GM18858 (cell line): ENCODE data around the gene ATG7.

Experiments
- ATAC-seq: cut with Tn5 transposase; IDR thresholded peaks from one replicate; pipeline ENCODE4 v1.9.1; 2021; ENCODE audit not compliant: unreplicated experiment

ATG7 gene

DNA sequence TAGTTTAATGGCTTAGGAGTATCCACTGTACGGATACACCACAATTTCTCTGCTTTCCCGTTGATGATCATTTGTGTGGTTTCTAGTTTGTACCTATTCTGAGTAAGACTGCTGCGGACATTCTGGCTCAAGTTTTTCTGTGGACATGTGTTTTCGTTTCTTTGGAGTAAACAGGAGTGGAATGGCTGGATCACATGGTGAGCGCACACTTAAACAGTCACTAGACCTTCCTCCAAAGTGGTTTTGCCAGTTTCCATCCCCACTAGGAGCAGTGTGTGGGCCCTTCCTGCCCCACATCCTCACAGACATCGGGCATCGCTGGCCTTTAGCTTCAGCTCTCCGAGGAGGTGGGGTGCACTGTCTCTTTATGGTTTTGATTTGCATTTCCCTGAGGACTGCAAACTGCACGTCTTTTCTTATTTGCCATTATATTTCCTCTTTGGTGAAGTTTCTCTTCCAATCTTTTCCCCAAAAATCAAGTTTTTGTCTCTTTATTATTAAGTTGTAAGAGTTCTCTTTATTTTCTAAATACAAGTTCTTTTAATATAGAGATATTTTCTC, 277.5 kb downstream of the ATG7 start:
- ATAC-seq: no peak

DNA sequence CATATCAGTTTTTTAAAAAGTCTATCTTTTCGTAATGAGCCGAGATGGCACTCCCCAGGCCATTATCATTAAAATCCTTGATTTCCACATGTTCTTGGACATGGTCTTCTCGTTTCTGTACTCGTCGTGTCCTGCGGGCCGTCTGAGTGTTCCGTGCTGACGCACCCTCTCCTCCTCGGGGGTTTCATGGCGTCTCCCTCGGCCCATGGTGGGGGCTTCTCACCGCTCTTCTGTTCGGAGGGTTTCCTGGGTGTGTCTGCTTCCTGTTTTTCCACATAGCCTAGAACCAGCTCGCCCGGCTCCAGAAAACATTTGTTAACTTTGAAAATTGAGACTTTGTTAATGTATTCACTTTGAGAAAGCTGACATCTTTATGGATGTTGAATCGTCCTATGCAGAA, 278.8 kb downstream of the ATG7 start:
- ATAC-seq: no peak

DNA sequence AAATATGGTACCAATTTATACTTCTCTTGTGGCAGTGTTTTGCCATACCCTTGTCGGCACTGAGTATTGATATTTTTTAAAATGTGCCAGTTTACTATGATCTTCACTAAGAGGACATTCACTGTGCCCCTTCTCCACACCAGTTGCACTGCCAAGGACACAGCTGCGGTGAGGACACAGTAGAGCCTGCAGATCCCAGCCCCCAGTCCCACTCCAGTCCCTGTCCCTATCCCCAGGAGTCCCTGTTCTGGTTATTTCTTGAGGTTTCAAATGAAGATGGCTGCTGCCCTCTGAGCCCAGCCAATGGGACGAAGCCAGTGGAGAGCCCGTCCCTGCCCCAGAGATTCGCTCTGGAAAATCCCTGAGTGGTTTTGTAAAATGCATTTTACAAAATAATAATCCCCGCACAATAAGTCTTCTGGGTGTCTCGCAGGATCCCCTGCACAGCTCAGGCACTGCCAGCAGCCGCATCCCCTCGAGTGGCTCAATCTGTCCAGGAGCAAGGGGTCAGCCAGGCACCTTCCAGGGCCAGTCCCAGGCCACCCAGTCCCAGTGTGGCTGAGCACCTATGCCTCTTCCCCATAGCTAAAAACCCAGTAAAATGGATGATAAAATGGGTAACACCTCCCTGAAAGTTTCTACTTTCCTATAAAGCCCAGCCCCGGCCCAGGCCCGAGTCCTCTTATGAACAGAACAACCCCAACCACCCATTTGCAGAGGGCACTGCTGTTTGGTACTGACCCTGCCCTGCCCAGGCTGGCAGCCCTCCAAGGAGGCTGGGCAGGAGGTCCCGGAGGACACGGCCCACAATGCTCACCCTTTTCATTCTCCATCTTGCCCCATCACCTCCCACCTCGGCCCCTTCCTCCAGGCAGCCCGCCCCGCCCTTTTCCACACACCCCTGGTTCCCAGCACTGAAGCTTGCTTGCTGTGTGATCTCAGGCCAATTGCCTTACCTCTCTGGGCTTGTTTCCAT, 280.4 kb downstream of the ATG7 start:
- no peak for ATAC-seq

DNA sequence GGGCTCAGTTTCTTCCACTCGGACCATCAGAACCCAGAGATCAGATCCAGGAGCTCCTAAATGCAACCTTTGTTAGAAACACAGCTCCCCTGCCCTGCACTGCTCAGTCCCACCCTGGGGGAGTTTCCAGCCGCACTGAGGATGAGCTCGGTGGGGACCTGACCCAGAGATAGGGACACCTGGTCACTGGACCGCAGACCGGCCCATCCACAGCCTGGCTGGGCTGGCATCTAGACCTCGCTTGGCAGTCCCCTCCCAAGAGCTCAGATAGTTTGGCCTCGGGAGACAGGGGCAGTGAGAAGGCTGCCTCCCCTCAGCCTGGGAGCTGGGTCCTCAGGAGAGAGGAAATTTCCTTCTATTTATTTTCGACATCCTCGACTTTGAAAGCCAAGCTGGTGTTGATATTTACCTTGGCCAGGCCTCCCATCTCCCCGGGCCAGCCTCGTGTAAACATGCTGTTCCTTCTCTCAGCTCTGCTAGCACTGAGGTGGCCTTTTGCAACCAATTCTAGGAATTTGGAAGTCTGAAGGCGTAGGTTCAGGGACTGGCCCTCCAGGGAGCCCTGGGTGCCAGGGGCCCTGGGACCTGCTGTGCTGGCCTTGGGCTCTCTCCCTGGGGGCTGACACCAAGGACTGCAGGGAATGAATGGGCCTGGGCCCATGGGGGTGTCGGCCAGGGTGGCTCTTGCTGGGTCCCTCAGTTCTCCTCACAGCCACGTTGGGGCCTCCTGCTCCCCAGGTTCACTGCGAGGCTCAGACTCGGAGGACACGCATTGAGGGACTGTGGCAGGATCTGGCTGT, 281.4 kb downstream of the ATG7 start:
- no peak for ATAC-seq

DNA sequence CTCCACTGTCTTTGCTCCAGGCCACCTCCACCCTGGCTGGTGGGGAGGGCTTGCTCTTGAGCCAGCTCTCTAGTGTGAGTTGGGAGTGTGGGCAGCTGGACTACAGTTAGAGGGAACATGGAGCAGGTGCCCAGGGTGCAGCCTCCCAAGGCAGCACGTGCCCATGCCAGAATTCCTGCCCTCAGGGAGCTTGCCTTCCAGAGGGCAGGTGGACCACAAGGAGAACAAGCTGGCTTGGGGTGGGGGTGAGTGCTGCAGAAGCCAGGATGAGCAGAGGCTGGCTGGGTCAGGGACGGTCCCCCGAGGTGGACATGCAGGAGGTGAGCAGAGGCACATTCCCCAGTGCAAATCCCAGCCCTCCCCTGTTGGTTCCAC, 282.0 kb downstream of the ATG7 start:
- no peak for ATAC-seq

DNA sequence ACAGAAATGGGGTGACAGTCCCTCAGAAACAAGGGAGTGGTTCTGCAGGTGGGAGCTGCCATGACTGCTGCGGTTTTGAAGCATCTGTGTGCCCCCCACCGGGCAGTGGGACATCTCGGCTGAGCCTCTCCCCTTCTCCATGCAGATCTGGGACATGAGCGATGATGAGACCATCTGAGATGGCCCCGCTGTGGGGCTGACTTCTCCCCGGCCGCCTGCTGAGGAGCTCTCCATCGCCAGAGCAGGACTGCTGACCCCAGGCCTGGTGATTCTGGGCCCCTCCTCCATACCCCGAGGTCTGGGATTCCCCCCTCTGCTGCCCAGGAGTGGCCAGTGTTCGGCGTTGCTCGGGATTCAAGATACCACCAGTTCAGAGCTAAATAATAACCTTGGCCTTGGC, 282.5 kb downstream of the ATG7 start:
- ATAC-seq: no peak

DNA sequence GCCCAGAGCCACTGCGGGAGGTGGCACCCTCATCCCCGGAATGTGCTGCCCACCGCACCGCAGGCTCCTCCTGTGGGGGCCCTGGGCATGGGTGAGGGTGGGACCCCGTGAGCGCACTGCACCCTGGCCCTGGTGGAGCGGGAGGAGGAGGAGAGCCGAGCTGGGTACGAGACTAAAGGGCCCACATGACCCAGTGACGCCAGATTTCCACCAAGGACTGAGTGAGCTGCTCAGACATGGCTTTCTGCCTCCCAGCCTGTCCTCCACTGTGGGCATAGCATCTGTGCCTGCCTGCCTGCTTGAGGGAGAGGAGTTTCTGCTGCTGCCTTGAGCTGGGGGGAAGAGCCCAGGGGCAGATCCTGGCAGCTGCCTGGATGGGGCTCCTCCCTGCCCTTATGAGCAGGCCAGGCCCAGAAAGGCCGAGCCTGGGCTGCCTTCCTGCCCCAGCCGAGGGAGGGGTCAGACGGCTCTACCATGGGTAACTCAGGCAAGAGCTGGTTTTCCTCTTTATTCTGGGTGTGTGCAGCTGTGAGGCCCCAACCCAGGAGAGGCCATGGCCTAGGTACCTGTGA, 283.1 kb downstream of the ATG7 start:
- ATAC-seq: no peak

DNA sequence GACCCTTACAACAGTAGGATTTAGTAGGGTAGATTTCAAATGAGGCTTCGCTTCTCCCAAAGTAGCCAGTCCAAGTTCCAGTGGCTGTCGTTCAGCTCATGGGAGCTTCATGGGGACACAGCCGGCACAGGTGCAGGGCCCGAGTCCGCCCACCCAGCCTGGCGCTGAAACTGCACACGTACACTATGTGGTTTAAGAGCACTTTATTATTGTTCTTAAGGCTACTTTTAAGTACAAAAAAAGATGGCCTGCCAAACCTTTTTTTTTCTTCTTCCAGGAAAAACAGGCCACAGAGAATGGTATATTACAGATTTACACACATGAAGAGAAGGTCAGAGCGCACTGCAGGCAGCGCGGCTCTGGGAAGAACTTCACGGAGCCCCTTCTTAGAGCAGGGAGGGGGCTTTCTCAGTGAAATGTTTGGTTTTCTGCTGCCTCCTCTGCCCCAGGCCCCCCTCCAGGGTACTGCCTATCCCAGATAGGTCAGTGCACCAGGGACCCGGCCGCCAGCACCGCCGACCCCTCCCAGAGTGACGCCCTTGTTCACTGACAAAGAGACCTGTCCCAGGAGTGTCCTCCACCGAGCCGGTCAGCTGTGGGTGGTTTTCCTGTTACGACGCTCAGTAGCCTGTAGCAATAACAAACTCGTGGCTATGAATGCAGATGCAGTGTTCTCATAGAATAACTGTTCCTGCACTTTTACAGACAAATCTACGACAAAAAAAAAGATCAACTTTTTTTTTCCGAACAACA, 283.9 kb downstream of the ATG7 start:
- ATAC-seq: no peak

DNA sequence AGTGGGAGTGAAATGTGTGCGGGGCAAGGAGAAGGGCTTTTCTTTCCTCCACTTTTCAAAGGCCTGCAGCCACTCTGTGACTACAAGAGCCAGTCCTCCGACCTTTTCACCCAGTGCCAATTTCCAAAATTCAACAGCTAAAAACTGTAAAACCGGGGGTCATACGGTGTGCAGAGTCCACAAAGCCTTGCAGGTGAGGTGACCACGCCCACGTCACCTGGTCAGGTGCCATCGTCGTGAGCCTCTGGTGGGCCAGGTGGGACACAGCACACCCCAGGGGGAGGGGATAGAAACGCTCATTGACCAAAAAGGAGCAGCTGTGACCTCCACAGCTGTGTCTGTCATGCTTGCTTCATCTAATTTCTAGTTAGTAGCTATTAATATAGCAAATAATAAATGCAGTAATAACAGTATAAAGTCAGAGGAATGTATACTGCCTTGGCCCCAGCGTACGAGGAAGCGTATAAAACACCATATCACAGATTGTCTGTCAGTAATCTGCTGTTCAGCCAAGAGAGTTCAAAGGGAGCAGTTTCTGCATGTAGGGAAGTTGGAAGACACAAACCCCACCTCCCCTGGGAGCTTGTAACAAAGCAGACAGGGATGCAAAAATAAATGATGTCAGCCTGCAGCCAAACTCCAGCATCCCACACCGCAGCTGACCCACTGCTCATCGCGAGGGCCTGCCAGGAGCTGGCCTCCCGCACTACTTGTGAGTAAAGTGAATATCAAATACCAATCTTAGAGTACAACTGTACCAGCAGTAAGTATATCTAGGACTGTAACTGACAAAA, 284.9 kb downstream of the ATG7 start:
- no peak for ATAC-seq

DNA sequence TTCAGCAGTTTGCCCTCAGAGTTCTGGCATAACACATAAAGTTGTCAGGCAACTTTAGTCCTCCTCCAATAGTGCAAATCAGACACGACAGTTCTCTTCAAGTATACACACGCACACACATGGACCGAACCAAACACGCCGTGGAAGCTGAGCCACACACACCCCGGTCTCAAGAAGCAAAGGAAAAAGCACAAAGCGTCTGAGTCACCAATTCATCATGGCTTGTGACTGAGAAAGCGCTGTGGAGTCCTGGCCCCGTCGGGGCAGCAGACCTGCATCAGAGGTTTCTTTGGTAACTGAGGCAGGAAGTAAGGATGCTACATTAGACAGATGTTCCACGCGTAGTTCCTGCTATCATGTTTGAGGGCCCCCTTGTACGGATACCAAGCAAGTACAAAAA, 285.8 kb downstream of the ATG7 start:
- no peak for ATAC-seq

DNA sequence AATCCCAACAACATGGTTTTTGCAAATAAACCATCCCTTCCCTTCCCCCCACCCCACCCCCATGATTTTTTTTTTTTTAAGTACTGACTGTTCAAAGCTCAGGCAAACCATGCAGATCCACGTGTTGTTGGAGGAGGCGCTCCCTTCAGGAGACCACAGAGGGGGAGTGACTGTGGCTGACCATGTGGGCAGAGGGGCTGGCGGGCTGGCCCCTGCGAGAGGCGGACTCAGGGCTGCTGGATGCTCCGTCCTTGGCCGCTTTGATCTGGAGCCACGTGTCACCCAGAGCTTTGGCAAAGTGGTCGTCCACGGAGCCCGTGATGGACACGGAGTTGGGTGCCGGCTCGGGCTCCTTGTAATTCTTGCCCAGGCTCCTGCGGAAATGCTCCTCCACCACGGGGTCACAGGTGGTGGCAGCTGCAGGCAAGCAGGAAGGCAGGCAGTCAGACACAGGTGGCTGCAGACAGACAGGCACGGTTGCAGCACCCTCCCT, 286.3 kb downstream of the ATG7 start:
- no peak for ATAC-seq

DNA sequence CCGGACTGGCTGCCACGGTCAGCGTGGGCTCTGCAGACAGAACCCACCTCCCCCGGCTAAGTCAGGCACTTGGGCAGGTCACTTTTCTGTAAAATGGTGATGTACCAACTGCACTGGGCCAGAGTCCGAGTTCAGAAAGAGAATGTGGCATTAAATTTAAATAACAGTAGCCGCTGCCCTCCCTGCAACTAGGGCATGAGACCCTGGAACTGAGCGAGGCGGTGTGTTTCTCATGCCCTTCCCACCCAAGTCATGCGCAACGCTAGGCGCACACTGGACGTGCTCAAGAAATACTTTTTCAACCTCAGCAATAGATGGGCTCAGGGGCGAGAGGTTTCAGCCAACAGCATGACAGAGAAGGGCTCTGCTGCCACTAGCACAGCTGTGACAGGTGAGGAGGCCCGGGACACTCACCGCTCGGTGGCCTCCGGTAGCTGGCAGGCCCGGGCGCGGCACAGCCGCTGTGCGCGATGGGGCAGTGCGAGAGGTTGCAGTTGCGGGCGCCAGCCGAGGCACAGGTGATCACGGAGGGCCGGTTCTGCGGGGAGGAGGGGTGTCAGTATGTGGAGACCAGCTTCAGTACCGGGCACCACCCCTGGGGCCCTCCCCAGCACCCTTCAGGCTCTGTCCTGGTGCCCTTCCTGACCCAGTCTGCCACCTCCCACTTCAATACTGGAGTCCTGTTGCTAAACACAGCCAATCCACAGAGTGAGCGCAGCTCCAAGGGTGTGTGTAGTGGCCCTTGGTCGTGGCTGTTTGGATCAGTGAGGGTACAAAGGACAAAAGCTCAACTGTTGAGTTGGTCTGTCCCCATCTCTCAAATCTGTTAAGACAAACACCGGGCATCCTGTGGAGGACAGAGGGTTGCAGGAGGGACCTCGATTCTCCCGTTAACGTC, 287.0 kb downstream of the ATG7 start:
- no peak for ATAC-seq

DNA sequence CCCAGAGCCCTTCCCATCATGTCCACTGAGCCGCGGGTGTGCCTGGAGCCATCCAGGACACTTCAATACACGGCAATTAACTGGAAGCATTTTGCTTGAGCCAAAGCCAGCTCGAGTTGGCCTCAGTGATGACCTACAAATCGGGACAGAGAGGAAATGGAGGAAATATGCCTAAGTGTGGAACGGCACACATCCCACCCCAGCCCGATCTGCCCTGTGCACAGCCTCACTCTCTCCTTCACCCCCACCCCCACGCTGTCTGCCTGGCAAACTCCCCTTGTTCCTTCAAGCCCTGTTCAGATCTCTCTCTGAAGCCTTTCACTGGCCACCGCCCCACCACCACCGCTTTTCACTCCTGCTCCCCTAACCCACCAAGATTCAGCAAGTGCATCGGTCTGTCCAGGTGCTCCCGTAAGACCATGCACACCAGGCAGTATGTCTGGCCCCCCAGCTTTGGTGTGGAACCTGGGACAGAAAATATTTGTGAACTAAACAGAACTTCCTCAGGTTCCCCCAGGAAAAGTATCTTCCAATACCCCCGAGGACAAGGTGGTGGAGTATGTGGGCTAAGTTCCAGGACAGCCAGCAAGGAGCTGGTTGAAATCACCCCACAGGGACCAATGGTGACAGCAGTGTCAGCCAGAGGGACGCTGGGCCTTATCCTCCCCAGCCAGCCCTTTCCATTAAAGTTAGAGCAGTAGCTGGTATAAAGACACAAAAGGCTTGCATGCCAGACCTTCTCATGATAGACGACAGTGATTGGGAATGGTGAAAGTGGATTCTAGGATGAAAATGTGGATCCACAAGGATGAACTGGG, 287.8 kb downstream of the ATG7 start:
- no peak for ATAC-seq

DNA sequence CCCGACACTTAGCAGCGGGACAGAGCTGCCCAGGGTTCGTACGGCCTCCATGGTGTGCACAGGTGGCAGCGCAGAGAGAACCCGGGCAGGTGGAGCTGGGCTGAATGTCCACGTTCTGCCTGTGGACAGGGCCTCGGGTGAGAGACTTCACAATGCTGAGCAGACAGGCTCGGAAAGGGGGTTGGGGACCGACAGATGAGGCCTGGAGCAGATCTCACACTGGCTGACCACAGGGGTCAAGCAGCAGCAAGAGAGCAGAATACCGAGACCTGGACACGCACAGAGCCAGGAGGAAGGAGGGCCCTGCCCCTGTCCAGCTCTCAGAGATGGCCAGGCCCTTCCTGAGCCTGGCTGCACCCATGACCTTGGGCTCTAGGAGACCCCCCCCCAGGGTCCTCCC, 288.5 kb downstream of the ATG7 start:
- ATAC-seq: no peak

DNA sequence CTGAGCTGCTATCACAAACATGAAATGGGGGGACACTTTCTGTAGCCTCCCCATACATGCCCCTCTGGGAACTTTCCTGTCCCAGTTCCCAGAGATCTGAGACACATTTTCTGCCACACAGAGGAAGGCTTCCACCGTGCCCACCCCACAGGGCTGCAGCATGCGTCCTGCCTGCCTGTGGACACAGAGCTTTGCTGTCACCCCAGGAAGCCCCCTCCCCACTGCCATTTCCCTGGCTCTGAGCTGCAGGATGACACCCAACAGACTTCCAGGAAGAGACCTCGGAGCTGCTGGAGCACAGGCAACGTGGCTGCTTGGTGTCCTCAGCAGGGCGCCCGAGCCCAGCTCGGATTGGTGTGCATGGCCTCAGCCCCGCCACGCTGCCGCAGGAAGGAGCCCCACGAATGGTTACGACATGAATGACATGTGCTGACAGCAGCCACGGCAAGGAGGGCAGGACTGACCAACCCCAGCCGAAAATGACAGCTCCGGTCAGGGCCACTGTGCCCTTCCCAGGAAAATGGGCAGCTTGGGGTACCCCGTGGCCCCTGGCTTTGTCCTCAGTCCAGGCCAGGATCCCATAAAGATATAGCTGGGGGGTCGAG, 290.2 kb downstream of the ATG7 start:
- ATAC-seq: no peak

DNA sequence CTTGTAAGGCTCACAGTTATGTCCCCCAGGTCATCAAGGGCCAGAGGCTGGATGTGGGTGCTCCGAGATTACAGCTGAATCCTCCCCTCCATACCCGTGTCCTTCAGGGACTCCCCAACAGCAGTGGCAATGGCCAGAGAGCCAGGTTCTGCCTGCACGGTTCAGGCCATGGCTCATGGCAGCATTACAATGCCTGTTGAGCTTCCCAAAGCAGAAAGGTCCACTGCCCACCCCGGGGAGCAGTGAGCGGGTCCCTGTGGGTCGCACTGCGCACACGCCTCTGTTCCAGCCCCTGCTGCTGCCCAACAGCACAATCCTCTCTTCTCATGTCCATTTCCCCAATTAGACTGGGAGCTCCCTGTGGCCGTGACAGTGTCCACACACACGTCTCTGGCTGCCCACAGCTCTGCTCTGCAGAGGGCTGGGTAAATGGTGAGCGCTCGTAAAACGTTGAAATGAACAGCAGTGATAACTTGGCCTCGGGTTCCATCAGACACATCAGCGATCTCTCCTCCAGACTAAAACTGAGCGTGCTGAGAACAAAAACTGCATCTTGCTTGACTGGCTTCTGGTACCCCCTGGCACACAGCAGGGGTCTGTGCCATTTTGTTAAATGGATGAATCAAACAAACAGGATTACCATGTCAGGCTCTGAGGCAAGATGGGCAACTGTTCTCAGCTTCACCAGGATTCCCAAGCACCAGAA, 291.1 kb downstream of the ATG7 start:
- no peak for ATAC-seq

DNA sequence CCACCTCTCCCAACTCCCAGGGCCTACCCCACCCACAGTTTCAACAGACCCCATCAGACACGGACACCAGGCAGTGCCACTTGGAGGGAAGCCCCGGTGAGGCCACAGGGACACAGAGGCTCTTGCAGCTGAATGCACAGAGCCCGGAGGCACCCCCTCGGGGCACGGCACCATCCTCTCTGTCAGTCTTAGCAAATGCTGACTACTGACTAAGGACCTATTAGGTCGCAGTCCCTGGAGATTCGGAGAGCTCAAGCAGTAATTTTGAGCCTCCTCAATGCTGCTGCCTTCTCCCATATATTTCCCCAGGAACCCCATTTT, 291.6 kb downstream of the ATG7 start:
- ATAC-seq: no peak
